Middle frontal gyrus (tissue), 1 donor: Measurements from ENCODE around the gene GTF2IRD1.
"Not testable (repeated sequence)": the region's sequence is repeated elsewhere in the genome, so short reads cannot be mapped to it uniquely, and the experiment has no call there.

Experiments used
- DNase-seq: peaks from one replicate; pipeline ENCODE4 v3.0.0-alpha.2; 2015; ENCODE audit warnings: low spot score; ENCODE audit errors: extremely low spot score

Gene GTF2IRD1

GRCh38 chr7:74430961-74431466, 22.7 kb upstream of the GTF2IRD1 start:
- DNase-seq = no peak

- DNase-seq = not testable (repeated sequence)
Measured at GRCh38 chr7:74437291-74437571, 16.5 kb upstream of the GTF2IRD1 start.

DNA sequence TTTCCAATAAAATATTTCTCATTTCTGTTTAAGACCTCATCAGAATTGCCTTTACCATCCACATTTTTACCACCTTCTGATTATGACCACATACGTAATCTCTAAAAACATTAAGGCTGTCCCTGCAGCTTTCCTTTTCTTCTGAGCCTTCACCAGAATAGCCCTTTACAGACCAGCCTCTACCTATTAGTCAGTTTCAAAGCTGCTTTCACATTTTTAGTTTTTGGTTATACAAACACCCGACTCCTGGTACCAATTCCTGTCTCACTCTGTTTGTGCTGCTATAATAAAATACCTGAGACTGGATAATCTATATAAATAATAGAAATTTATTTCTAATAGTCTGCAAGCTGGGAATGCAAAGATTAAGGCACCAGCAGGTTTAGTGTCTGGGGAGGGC, 15.4 kb upstream of the GTF2IRD1 start:
- no peak for DNase-seq

DNA sequence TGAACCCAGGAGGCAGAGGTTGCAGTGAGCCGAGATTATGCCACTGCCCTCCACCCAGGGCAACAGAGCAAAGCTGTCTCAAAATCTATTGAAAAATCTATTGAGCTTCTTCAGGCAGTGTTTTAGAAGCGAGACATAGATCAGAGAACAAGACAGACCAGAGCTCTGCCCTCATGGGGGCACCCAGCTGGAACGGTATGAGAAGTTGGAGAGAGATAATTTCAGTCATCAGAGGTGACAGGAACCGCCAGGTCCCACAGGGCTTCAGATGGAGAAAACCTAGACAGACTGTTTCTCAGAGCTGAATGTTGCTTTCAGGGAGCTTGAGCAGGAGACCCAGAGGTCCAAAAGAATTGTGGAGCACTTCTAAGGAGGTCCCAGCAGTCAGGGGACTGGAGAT, 14.2 kb upstream of the GTF2IRD1 start:
- DNase-seq = no peak

DNA sequence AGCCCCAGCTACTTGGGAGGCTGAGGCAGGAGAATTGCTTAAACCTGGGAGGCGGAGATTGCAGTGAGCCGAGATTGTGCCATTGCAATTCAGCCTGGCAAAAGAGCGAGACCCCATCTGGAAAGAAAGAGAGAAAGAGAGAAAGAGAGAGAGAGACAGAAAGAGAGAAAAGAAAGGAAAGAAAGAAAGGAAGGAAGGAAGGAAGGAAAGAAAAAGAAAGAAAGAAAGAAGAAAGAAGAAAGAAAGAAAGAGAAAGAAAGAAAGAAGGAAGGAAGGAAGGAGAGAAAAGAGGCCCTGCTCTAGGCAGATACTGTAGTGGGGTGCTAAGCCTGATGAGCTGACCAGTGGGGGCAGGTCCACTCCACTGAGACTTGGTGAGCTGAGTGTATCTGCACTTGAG, 13.6 kb upstream of the GTF2IRD1 start:
- not testable (repeated sequence) for DNase-seq

DNA sequence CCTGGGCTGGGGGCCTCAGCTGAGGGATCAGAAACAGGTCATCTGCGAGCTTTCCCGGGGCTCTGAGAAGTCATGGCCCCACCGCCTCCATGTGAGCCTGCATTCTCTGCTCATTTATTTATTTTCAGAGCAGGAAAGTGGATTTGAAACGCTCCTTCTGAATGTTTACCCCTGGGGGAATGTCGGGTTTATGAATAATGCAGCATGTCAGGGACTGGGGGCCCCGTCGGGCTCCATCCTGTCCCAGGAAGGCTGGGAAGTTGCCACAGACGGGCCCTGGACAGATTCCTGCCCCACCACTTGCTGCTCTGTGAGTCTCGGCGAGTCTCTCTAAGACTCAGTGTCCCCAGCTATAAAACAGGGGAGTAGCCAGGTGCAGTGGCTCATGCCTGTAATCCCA, 11.9 kb upstream of the GTF2IRD1 start:
- DNase-seq = no peak

DNA sequence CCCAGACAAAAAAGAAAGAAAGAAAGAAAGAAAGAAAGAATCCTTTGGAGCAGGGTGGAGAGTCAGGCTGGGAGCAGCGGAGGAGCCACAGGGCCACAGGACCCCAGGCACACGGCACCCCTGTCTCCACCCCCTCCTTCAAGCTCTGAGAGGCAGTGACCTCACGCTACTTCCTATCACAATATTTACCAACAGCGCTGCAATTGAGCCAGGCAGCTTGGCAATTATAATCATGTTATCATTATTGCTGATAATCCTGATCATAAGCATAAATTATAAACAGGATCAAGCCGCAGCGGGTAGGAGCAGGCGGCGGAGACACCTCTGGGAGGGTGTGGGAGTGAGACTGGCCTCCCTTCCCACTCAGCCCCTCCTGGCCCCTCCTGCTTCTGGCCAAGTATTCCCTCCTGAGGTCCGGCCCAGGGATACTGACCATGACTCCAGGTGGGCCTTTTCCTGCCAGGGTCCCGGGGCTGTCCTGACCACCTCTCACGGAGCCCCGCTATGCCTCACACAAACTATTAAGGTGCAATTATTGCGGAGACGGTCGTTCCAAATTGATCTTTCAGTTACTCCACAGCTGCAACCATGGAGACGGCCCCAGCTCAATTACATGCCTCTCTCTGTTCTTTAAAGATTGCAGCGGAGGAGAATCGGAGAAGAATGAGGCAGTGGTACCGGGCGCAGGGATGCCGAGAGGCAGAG, 10.0 kb upstream of the GTF2IRD1 start:
- DNase-seq = no peak

- no peak for DNase-seq
Measured at GRCh38 chr7:74449144-74449543, 4.6 kb upstream of the GTF2IRD1 start.

DNA sequence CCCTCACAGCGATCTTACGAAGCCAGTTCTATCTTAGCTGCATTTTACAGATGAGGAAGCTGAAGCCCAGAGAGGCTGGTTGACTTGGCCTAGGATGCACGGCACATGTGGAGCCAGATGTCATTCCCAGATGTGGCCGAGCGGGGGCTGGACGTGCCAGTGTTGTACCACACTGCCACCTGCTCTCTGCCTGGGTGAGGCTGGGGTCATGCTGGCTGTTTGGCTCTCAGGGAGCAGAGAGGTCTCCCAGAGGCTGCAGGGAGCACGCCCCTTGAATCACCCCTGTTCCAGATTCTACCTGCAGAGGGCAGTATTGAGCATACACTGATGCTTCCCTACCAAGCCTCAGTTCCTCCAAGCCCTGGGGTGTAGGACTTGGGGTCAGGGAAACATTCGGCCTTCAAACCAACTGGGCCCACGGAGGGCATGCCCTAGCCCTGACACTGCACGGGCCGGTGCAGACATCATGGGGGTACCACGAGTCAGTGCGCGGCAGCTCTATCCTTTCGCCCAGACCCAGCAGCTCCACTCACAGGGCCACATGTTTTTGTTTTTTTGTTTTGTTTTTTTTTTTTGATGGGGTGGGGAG, 3.8 kb upstream of the GTF2IRD1 start:
- DNase-seq = no peak

GRCh38 chr7:74452748-74453321, 871 bp upstream of the GTF2IRD1 start:
- DNase-seq = no peak

DNA sequence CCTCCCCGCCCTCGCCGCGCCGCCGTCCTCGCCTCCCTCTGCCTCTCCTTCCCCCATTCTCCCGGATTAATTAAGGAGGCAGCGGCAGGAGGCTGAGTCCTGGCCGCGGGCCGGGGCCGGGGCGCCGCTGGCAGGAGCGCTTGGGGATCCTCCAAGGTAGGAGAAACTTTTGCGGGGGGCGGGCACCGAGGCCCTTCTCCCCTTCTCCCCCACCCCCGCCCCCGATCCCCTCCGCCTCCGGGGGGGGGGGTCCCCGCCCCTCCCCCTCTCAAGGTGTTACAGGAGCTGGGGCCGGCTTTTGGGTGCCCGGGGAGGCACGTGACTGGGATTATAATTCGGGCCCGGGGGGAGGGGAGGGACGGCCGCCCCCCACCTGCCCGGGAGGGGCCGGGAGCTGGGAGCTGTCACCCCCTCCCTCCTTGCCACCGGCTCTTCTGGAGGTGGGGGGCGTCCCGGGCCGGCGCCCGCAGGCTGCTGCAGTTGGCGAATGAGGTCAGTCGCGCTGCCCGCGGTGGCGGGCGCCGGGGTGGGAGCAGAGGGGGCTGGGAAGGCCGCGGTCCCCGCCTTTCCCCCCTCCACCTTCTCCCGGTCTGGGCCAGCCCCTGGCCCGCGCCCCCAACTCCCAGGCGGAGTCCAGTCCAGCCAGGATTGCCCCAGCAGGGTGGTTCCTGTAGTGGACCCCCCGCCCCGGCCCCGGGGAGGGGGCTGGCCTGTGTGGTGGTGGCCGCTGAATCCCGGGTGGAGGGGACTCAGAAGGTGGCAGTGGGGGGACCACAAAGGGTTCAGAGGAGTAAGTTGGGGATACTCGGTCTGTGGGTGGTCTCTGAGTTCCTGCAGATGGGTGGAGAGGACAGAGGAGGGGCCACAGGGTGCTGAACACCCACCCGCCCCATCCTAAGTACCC, 567 bp downstream of the GTF2IRD1 start:
- no peak for DNase-seq

GRCh38 chr7:74454925-74455288, 1.2 kb downstream of the GTF2IRD1 start:
- DNase-seq = no peak

- DNase-seq = no peak
Measured at GRCh38 chr7:74455291-74455804, 1.6 kb downstream of the GTF2IRD1 start.

DNA sequence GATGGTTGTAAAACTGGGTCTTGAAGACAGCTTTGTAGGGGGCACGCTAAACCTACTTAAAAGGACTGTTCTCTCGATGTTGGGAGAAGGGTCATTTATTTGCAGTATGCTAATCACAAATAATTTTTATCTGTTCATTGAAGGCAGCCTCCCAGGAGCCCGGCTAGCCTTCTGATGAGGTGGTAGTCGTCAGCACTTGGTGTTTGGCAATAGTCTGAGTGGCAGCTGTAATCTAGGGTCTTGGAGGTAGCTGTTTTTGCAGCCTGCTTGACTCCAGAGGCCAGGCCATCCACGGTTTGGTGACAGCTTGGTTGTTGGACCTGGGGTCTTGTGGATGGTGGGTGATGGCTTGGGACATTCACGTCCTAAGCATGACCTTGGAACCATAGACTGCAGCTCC, 2.2 kb downstream of the GTF2IRD1 start:
- DNase-seq = no peak

- no peak for DNase-seq
Measured at GRCh38 chr7:74457007-74457406, 3.3 kb downstream of the GTF2IRD1 start.

DNA sequence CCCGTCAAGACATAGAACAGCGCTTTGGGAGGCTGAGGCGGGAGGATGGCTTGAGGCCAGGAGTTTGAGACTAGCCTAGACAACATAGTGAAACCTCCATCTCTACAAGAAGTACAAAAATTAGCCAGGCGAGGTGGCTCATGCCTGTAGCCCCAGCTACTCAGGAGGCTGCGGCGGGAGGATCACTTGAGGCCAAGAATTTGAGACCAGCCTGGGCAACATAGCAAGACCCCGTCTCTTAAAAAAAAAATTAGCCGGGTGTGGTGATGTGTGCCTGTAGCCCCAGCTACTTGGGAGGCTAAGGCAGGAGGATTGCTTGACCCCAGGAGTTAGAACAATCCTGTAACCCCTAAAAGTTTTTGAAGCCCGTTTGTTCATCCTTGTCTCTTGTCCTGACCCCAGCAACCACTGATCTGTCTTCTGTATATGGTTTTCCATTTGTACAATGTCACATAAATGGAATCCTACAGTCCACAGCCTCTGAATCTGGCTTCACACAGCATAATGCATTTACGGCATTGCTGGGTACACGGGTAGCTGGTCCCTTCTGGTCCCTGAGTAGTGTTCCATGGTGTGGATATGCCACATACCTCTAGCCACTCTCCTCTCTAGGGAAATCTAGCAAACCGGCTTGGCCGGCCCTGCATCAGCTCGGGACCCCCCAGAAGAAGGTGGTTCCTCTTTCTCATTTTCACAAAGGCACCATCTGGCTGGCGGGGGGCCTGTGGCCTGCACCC, 8.4 kb downstream of the GTF2IRD1 start:
- DNase-seq = no peak

DNA sequence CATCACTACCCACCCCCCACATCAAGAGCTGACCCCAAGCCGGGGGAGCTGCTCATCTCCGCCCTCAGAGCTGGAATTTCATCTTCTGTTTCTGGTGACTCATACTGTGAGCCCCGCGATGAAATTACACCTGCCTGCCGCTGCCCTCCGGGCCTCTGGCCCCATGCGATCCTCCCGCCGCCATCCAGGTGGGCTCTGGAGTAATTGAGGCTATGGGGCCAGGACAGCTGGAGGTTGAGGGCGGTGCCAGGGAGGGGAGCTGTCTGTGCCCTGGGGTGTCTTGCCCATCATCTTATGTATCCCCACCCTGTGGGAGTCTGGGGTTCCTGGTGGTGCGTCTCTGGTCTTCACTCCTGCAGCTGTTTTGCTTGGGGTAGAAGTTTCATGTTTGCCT, 9.0 kb downstream of the GTF2IRD1 start:
- no peak for DNase-seq

DNA sequence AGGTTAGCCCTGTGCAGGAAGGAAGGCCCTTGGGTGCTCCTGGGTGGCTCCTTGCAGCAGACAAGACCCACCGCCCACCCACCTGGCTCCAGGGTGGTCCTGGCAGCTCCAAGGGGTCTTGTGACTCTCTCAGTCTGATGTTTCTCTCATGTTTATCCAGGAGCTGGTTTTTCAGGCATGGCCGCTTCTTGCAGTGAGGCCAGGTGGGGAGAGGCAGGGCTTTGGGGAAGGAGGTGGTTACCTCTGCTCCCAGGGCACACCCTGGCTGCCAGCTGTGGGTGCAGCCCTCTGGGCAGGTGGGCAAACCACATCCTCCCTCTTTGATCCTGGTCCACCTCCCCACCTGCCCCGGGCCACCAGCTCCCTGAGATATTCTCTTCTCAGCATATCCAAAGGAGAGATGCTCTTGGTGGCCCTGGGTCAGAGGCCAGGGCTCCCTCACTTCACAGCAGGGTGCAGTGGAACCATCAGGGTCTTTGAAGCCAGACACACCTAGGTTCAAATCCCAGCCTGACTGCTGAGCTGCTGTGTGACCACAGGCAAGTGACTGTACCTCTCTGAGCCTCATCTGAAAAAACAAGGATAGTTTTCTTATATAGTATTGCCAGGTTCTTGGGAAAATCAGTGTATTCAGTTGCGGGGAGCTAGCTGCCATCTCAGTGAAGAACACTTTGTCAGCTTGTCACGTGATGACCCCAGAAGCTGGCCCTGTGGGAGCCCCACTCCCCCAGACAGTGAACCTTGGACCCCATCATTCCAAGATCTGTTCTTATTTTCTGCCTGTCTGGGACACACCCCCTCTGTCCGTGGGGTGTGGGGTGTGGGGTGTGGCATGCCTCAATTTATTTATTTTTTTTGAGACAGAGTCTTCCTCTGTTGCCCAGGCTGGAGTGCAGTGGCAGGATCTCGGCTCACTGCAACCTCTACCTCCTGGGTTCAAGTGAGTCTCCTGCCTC, 11.5 kb downstream of the GTF2IRD1 start:
- DNase-seq = no peak

GRCh38 chr7:74466196-74466813, 12.6 kb downstream of the GTF2IRD1 start:
- DNase-seq = no peak

DNA sequence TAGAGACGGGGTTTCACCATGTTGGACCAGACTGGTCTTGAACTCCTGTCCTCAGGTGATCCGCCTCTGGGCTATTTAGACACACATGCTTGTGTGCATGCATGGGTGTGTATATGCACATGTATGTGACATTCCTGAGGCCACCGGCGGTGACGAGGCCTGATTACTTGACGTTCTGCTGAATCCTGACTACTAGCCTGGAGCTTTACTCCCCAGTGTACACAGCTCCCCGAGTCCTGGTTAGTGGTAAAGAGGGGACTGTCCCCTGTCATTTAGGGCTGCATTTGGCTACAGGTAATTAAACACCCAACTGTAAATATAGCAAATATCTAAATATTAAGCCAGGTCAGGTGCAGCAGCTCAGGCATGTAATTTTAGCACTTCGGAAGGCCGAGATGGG, 14.2 kb downstream of the GTF2IRD1 start:
- no peak for DNase-seq
